Stimulated activated CD4-positive, alpha-beta T cell treated with anti-CD3 and anti-CD28 coated beads, Interleukin-15, amount 100 ng/mL, for 1 hour (primary cell): ENCODE data around the gene RGS9.
"Not testable (repeated sequence)": the region's sequence is repeated elsewhere in the genome, so short reads cannot be mapped to it uniquely, and the experiment has no call there.

Source experiments
- DNase-seq, 2 donors: peaks; one replicate each; pipeline ENCODE4 v3.0.0-alpha.2; 2020; ENCODE audit warnings: low read depth in 1 of 2, low spot score in 1 of 2

Gene RGS9

GRCh38 chr17:65109990-65110680, 27.0 kb upstream of the RGS9 start:
- DNase-seq = no peak

GRCh38 chr17:65115839-65116238, 21.3 kb upstream of the RGS9 start:
- DNase-seq = no peak

GRCh38 chr17:65116515-65116914, 20.7 kb upstream of the RGS9 start:
- not testable (repeated sequence) for DNase-seq

GRCh38 chr17:65117384-65118035, 19.7 kb upstream of the RGS9 start:
- no peak for DNase-seq

- DNase-seq = no peak
Observed at GRCh38 chr17:65121368-65121767, 15.8 kb upstream of the RGS9 start.

- DNase-seq = no peak
Observed at GRCh38 chr17:65121916-65122806, 15.0 kb upstream of the RGS9 start.

- DNase-seq = peak; percentile 52 to 68
Observed at GRCh38 chr17:65122836-65123756, 14.1 kb upstream of the RGS9 start.

GRCh38 chr17:65123757-65124675, 13.2 kb upstream of the RGS9 start:
- no peak for DNase-seq

GRCh38 chr17:65130832-65131231, 6.3 kb upstream of the RGS9 start:
- no peak for DNase-seq

GRCh38 chr17:65131240-65131639, 5.9 kb upstream of the RGS9 start:
- DNase-seq = no peak

GRCh38 chr17:65131946-65132345, 5.2 kb upstream of the RGS9 start:
- DNase-seq = no peak

GRCh38 chr17:65134035-65134434, 3.1 kb upstream of the RGS9 start:
- DNase-seq = no peak

- DNase-seq = no peak
Observed at GRCh38 chr17:65139101-65139764, 2.1 kb downstream of the RGS9 start.

- DNase-seq = no peak
Observed at GRCh38 chr17:65142247-65142646, 5.1 kb downstream of the RGS9 start.

- DNase-seq = no peak
Observed at GRCh38 chr17:65143889-65144604, 6.9 kb downstream of the RGS9 start.

- DNase-seq = no peak
Observed at GRCh38 chr17:65145743-65146142, 8.6 kb downstream of the RGS9 start.

GRCh38 chr17:65147955-65148354, 10.8 kb downstream of the RGS9 start:
- no peak for DNase-seq

- no peak for DNase-seq
Observed at GRCh38 chr17:65154770-65155589, 17.8 kb downstream of the RGS9 start.
